Spleen (tissue), 7 donors: Measurements from ENCODE around the gene OR6C76.

ENCODE experiments used
- CTCF ChIP-seq, 11 experiments: fragments of 200-600 bp in 7 of 11; fragments of 450-650 bp in 4 of 11; sonication (generic) in 4 of 11; IDR thresholded peaks in 8 of 11; conservative IDR thresholded peaks in 3 of 11; 1 replicate in 7 of 11; 2 replicates in 4 of 11; pipeline versions ENCODE4 v1.4.0 to v1.8.0; 2016 to 2021; ENCODE audit warnings: antibody characterized with exemption in 11 of 11, inconsistent platforms in 4 of 11, mild to moderate bottlenecking in 1 of 11
- POLR2AphosphoS5 ChIP-seq, 3 donors: sonication (generic); formaldehyde crosslinking; IDR thresholded peaks; one replicate each; pipeline ENCODE4 v1.5.1; 2017; ENCODE audit warnings: antibody characterized with exemption in 3 of 3
- donor health status: DM: no; HTN: no; CAD: no; lungs with moderate emphysema.
- donor health status: DM: no; HTN: no; CAD: no.
- donor health status: DM: no; HTN: no; CAD: no.

DNA sequence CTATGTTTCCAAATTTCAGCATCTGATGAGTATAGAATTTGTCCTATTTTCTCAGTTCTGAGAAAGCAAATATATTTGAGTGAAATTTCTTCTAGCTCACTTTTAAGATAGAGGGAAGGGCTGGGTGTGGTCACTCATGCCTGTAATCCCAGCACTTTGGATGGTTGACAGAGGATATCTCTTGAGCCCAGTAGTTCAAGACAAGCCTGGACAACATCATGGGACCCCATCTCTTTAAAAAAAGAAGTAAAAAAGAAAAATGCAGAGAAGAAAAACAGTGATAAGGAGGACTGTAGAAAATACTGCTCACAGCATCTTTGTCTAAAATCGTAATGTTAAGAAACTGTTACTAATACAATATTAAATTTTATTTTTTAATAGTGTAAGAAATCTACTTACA lies 46.2 kb downstream of the OR6C76 start:
- TF ChIP-seq CTCF (IDR thresholded peaks at IDR 0.05 in 8 of 11, conservative IDR thresholded peaks at IDR 0.05 in 3 of 11) (no peak), POLR2AphosphoS5 (IDR thresholded peaks at IDR 0.05) (no peak)
